A673 (cell line): ENCODE results near the gene COX6B2. TPM values are rescaled to one million over a fixed set of nuclear protein-coding genes. Genes with fewer than 3 reads are reported as not detected.

ENCODE experiments used
- BruUV-seq: library from RNA; stranded (reverse); fragments of 400-500 nt; replicated peaks from 2 replicates; lab custom pipeline; 2021; lab: Mats Ljungman, UMichigan
- CTCF ChIA-PET: fragments of 300-600 bp; sonication (Branson Sonifier 250); formaldehyde crosslinking; loops from one replicate; lab custom pipeline; 2022; ENCODE audit warnings: antibody characterized with exemption; lab: Charles Lee
- POLR2A ChIA-PET: fragments of 300-600 bp; sonication (Branson Sonifier 250); formaldehyde crosslinking; loops from one replicate; lab custom pipeline; 2022; ENCODE audit warnings: antibody characterized with exemption; ENCODE audit not compliant: low non-redundant PET; lab: Charles Lee
- DNase-seq: peaks from one replicate; pipeline ENCODE4 v3.0.0-alpha.2; 2015; ENCODE audit warnings: low spot score
- H3K27ac ChIP-seq: fragments of 200-600 bp; sonication (generic); 2 replicates; pipeline ENCODE4 v1.5.1; 2016; ENCODE audit warnings: mixed run types, low read depth, mild to moderate bottlenecking, mixed read lengths, antibody characterized with exemption, low read length; ENCODE audit not compliant: poor library complexity, severe bottlenecking
- H3K27me3 ChIP-seq: fragments of 200-600 bp; sonication (generic); replicated peaks from 2 replicates; pipeline ENCODE4 v1.6.1; 2017; ENCODE audit warnings: mixed run types, low read depth, mild to moderate bottlenecking, mixed read lengths, antibody characterized with exemption, low read length; ENCODE audit not compliant: insufficient read depth, poor library complexity
- H3K36me3 ChIP-seq: fragments of 200-600 bp; sonication (generic); 2 replicates; pipeline ENCODE4 v1.6.1; 2016; ENCODE audit warnings: mixed run types, mild to moderate bottlenecking, mixed read lengths, antibody characterized with exemption, low read length; ENCODE audit not compliant: insufficient read depth, poor library complexity, severe bottlenecking
- H3K4me1 ChIP-seq: fragments of 200-600 bp; sonication (generic); 2 replicates; pipeline ENCODE4 v1.6.1; 2017; ENCODE audit warnings: mixed run types, mild to moderate bottlenecking, mixed read lengths, antibody characterized with exemption, low read length; ENCODE audit not compliant: insufficient read depth, poor library complexity, severe bottlenecking
- H3K4me3 ChIP-seq: fragments of 200-600 bp; sonication (generic); 2 replicates; pipeline ENCODE4 v1.5.1; 2016; ENCODE audit warnings: low read depth, mixed run types, mild to moderate bottlenecking, mixed read lengths, low read length; ENCODE audit not compliant: poor library complexity, severe bottlenecking
- H3K9me3 ChIP-seq: fragments of 200-600 bp; sonication (generic); 2 replicates; pipeline ENCODE4 v1.6.1; 2016; ENCODE audit warnings: mixed run types, low read depth, mild to moderate bottlenecking, mixed read lengths, antibody characterized with exemption, low read length; ENCODE audit not compliant: poor library complexity, severe bottlenecking
- CTCF ChIP-seq: fragments of 300-800, 200-600 bp; sonication (generic); conservative IDR thresholded peaks from 2 replicates; pipeline ENCODE4 v1.5.1; 2017; ENCODE audit warnings: low read depth, mild to moderate bottlenecking, antibody characterized with exemption, low read length, moderate library complexity, mixed read lengths
- EZH2 ChIP-seq: fragments of 200-600 bp; sonication (generic); IDR thresholded peaks from 2 replicates; pipeline ENCODE4 v1.6.1; 2017; ENCODE audit warnings: borderline replicate concordance, low read depth, mild to moderate bottlenecking, mixed read lengths, antibody characterized with exemption, low read length; ENCODE audit not compliant: poor library complexity, severe bottlenecking
- intact Hi-C: fragments of 100-400 bp; cut with micrococcal nuclease; formaldehyde crosslinking; loops from one replicate; pipeline ENCODE4 v1.10.0; 2022; ENCODE audit not compliant: unreplicated experiment
- total RNA-seq: library from RNA; stranded (reverse); gene quantifications from 2 replicates; pipeline ENCODE4 v1.2.3, GENCODE V29; 2021

COX6B2 gene
- total RNA-seq, 1 experiment from 2014 or later: not detected

- Histone ChIP-seq H3K9me3 (no peaks in the 10 kb centered on the region), H3K27ac (peak overlapping the region; percentile 88), H3K27me3 (no peaks in the 10 kb centered on the region), H3K36me3 (peaks cover 38% of the 10 kb centered on the region), H3K4me1 (peaks cover 32% of the 10 kb centered on the region), H3K4me3 (peak overlapping the region; percentile 98)
- DNase-seq: no peak
- no peak for TF ChIP-seq EZH2
- TF ChIP-seq CTCF: no peak
- ChIA-PET POLR2A (no interaction called here), CTCF (no interaction called here)
- BruUV-seq: TSS peak; percentile 75
- intact Hi-C loops: loop anchor here (10.0 kb wide), 1 partner anchor 82 kb away; no protein-coding TSS in a partner anchor
Observed at GRCh38 chr19:55386493-55386971, 32.0 kb upstream of the COX6B2 start.

GRCh38 chr19:55385724-55386492 lies 31.4 kb upstream of the COX6B2 start, which contains the start of gene RPL28:
Gene RPL28 (plus strand): TSS chr19:55385932. CDS start chr19:55386358, 426 bp downstream.
- peaks cover 32% of the 10 kb centered on the region for H3K4me1 ChIP-seq
- H3K4me3 ChIP-seq: peak within 1 kb of the TSS; percentile 98
- BruUV-seq: no TSS peak
- no peak for TF ChIP-seq CTCF
- no peak for TF ChIP-seq EZH2
- CTCF ChIA-PET: no interaction called here
- H3K9me3 ChIP-seq: no peaks in the 10 kb centered on the region
- intact Hi-C loops: loop anchor here (10.0 kb wide), 1 partner anchor 81 kb away; no protein-coding TSS in a partner anchor
- H3K27ac ChIP-seq: peak within 1 kb of the TSS; percentile 88
- POLR2A ChIA-PET: no interaction called here
- peak; percentile 99 for DNase-seq
- H3K36me3 ChIP-seq: peaks cover 38% of the 10 kb centered on the region
- no peaks in the 10 kb centered on the region for H3K27me3 ChIP-seq

- TSS peak; percentile 67 for BruUV-seq
- CTCF ChIA-PET: no interaction called here
Observed at GRCh38 chr19:55384920-55385723, 30.6 kb upstream of the COX6B2 start.

More at GRCh38 chr19:55384920-55385723, 30.6 kb upstream of the COX6B2 start:
- H3K27ac ChIP-seq: peak overlapping the region; percentile 88
- peaks cover 38% of the 10 kb centered on the region for H3K36me3 ChIP-seq
- peak; percentile 98 for DNase-seq
- TF ChIP-seq EZH2 (no peak), CTCF (no peak)
- POLR2A ChIA-PET: no interaction called here
- H3K4me3 ChIP-seq: peak overlapping the region; percentile 98
- H3K9me3 ChIP-seq: no peaks in the 10 kb centered on the region
- peaks cover 27% of the 10 kb centered on the region for H3K4me1 ChIP-seq
- no peaks in the 10 kb centered on the region for H3K27me3 ChIP-seq
- intact Hi-C loops: loop anchor here (10.0 kb wide), 1 partner anchor 80 kb away; no protein-coding TSS in a partner anchor
